Heart left ventricle (tissue), 16 donors: ENCODE data around the gene SCAMP5. TPM values are rescaled to one million over a fixed set of nuclear protein-coding genes. Genes with fewer than 3 reads are reported as not detected.

Experiments
- ATAC-seq, 4 donors: fragments of 200-7000 bp; cut with Tn5 transposase; one replicate each; pipeline ENCODE4 v1.9.1; 2020 to 2022; ENCODE audit warnings: moderate library complexity in 4 of 4, mild to moderate bottlenecking in 3 of 4, moderate number of reproducible peaks in 1 of 4
- DNase-seq, 5 donors: peaks; one replicate each; pipeline ENCODE4 v3.0.0-alpha.2; 2020
- H3K27ac ChIP-seq, 12 donors: fragments of 200-600 bp; sonication (generic) in 4 of 12; one replicate each; pipeline versions ENCODE4 v1.5.0 to v1.8.0; 2016 to 2022; ENCODE audit warnings: mild to moderate bottlenecking in 2 of 12
- H3K27me3 ChIP-seq, 9 donors: fragments of 200-600 bp; sonication (generic) in 2 of 9; one replicate each; pipeline versions ENCODE4 v1.5.1 to v1.8.0; 2016 to 2022; ENCODE audit warnings: mild to moderate bottlenecking in 3 of 9
- H3K36me3 ChIP-seq, 9 donors: fragments of 200-600 bp; sonication (generic) in 2 of 9; one replicate each; pipeline versions ENCODE4 v1.5.0 to v1.8.0; 2018 to 2022; ENCODE audit warnings: mild to moderate bottlenecking in 2 of 9
- H3K4me1 ChIP-seq, 12 donors: fragments of 200-600 bp; sonication (generic) in 4 of 12; one replicate each; pipeline versions ENCODE4 v1.5.0 to v1.8.0; 2016 to 2022; ENCODE audit warnings: mild to moderate bottlenecking in 3 of 12
- H3K4me3 ChIP-seq, 12 donors: fragments of 200-600 bp; sonication (generic) in 4 of 12; one replicate each; pipeline versions ENCODE4 v1.5.0 to v1.8.0; 2017 to 2022; ENCODE audit warnings: mild to moderate bottlenecking in 9 of 12, moderate library complexity in 4 of 12
- H3K9me3 ChIP-seq, 12 donors: fragments of 200-600 bp; sonication (generic) in 4 of 12; one replicate each; pipeline versions ENCODE4 v1.5.0 to v1.8.0; 2016 to 2022; ENCODE audit warnings: mild to moderate bottlenecking in 1 of 12
- CTCF ChIP-seq, 12 donors: fragments of 200-600 bp; sonication (generic) in 4 of 12; IDR thresholded peaks; one replicate each; pipeline versions ENCODE4 v1.5.0 to v1.8.0; 2018 to 2022; ENCODE audit warnings: antibody characterized with exemption in 12 of 12, mild to moderate bottlenecking in 5 of 12
- POLR2A ChIP-seq, 2 donors: fragments of 450-650 bp; IDR thresholded peaks; one replicate each; pipeline ENCODE4 v1.6.1; 2017; ENCODE audit warnings: antibody characterized with exemption in 2 of 2, mild to moderate bottlenecking in 2 of 2, moderate library complexity in 2 of 2
- WGBS, 4 donors: extraction: QIAGEN DNeasy Blood & Tissue Kit in 2 of 4; methylation state at CpG; one replicate each; pipeline versions ENCODE4 v1.1.5 to v1.1.7; 2013 to 2018; 5-methylcytosine and 5-hydroxymethylcytosine counted together
- intact Hi-C, 10 donors: fragments of 100-400 bp; cut with DNase I; formaldehyde crosslinking; loops; one replicate each; pipeline versions ENCODE4 v1.11.1 to v1.14.2; 2022
- polyA plus RNA-seq, 2 donors: library from polyadenylated mRNA; stranded (reverse); fragments of 200-250 nt; gene quantifications; one replicate each; pipeline ENCODE4 v1.2.3, GENCODE V29; 2013
- total RNA-seq, 9 donors: library from RNA; depleted of rRNA in 2 of 9; stranded (reverse); fragments of >200 nt in 2 of 9; fragmentation: NEBNext Ultra II Directional in 3 of 9; extraction: Animal tissue kit (Norgen Biotek cat#: 25700) in 3 of 9; gene quantifications; one replicate each; pipeline versions ENCODE4 v1.1.0 to v1.2.4, GENCODE V29; 2016 to 2023
- donor health status: ischemic (EF 13 %, LVEDD 7.1; RV severe dilation, severe dysfunction).
- donor health status: healthy with polysubstance abuse.
- donor health status: DM: no; HTN: yes; CAD: no.
- donor health status: DM: no; HTN: no; CAD: no.
- donor health status: ischemic (EF 25% LVEDD 6.9; RV normal size, moderate dysfunction).
- donor health status: ischemic (EF 25% LVEDD 5.7; RV mildly dilated, moderate dysfunction).
- donor health status: healthy.
- donor health status: DM: yes; HTN: yes; CAD: no.
- donor health status: ischemic (EF 35%, LVEDD 5.7; RV mildly dilated, moderate dysfunction).
- donor health status: nonischemic (EF 11% LVEDD 7.7; RV severe dilation, severe dysfunction).
- donor health status: DM: yes; HTN: yes; CAD: no.
- donor health status: PGD.
- donor health status: ischemic (EF 29% LVEDD 5.4; RV normal size, mild dysfunction).
- donor health status: nonischemic (EF 23%, LVEDD 6.1; RV moderate dilation, normal function).

SCAMP5 gene
- total and polyA plus RNA-seq, 11 donors: 0.91 to 7.4 (median 4.2) TPM

GRCh38 chr15:75016431-75016830 is 21.1 kb downstream of the SCAMP5 start:
- H3K4me1 ChIP-seq: no peaks in the 10 kb centered on the region
- DNase-seq (no peak), ATAC-seq (no peak)
- H3K4me3 ChIP-seq: no peak overlapping the region
- H3K27ac ChIP-seq: no peak overlapping the region
- TF ChIP-seq CTCF (IDR thresholded peaks at IDR 0.05) (no peak), POLR2A (IDR thresholded peaks at IDR 0.05) (no peak)
- no peaks in the 10 kb centered on the region for H3K9me3 ChIP-seq
- no peaks in the 10 kb centered on the region for H3K27me3 ChIP-seq
- intact Hi-C loops: loop anchor here in 1 of 10 donors (10.0 kb wide), 1 partner anchor 298 kb away; no protein-coding TSS in a partner anchor
- 93 to 98% (median 94%) methylated on average over 12 to 15 of the region's 15 CpGs for WGBS, 4 donors
- no peaks in the 10 kb centered on the region for H3K36me3 ChIP-seq

GRCh38 chr15:75019916-75020315 is 24.6 kb downstream of the SCAMP5 start:
- no peaks in the 10 kb centered on the region for H3K27me3 ChIP-seq
- DNase-seq (no peak), ATAC-seq (no peak)
- no peak overlapping the region for H3K4me3 ChIP-seq
- no peak for TF ChIP-seq POLR2A (IDR thresholded peaks at IDR 0.05)
- TF ChIP-seq CTCF (IDR thresholded peaks at IDR 0.05): no peak
- no peaks in the 10 kb centered on the region for H3K36me3 ChIP-seq
- WGBS, 4 donors: 77 to 94% (median 84%) methylated on average over 3 of the region's 3 CpGs
- peaks cover 0 to 16% (median 9%) of the 10 kb centered on the region in 12 donors for H3K4me1 ChIP-seq
- H3K9me3 ChIP-seq: no peaks in the 10 kb centered on the region
- H3K27ac ChIP-seq: no peak overlapping the region
- intact Hi-C loops: loop anchor here in 6 of 10 donors (10.0 kb wide), 3 partner anchors 255 to 295 kb away; no protein-coding TSS in a partner anchor

- ATAC-seq (no peak), DNase-seq (no peak)
- TF ChIP-seq POLR2A (IDR thresholded peaks at IDR 0.05) (no peak), CTCF (IDR thresholded peaks at IDR 0.05) (no peak)
- H3K36me3 ChIP-seq: peaks cover 0 to 4% (median 0%) of the 10 kb centered on the region in 9 donors
- H3K4me3 ChIP-seq: no peak overlapping the region
- no peaks in the 10 kb centered on the region for H3K27me3 ChIP-seq
- WGBS, 4 donors: 86 to 97% (median 90%) methylated on average over 8 of the region's 8 CpGs
- peaks cover 0 to 27% (median 10%) of the 10 kb centered on the region in 12 donors for H3K4me1 ChIP-seq
- no peaks in the 10 kb centered on the region for H3K9me3 ChIP-seq
- intact Hi-C loops: loop anchor here in 5 of 10 donors (10.0 kb wide), 2 partner anchors 253 to 283 kb away; no protein-coding TSS in a partner anchor
- no peak overlapping the region for H3K27ac ChIP-seq
Observed at GRCh38 chr15:75021341-75021740, 26.0 kb downstream of the SCAMP5 start.

GRCh38 chr15:75022783-75023180 is 27.4 kb downstream of the SCAMP5 start:
- peak overlapping the region in 3 of 12 donors; percentile 92 to 96 (median 92) for H3K27ac ChIP-seq
- H3K9me3 ChIP-seq: no peaks in the 10 kb centered on the region
- no peak for DNase-seq
- ATAC-seq: no peak
- no peaks in the 10 kb centered on the region for H3K27me3 ChIP-seq
- peaks cover 0 to 27% (median 10%) of the 10 kb centered on the region in 12 donors for H3K4me1 ChIP-seq
- peaks cover 0 to 7% (median 0%) of the 10 kb centered on the region in 9 donors for H3K36me3 ChIP-seq
- H3K4me3 ChIP-seq: no peak overlapping the region
- WGBS, 4 donors: 92 to 95% (median 94%) methylated on average over 2 of the region's 2 CpGs
- TF ChIP-seq CTCF (IDR thresholded peaks at IDR 0.05) (no peak), POLR2A (IDR thresholded peaks at IDR 0.05) (no peak)
- intact Hi-C loops: loop anchor here in 5 of 10 donors (10.0 kb wide), 2 partner anchors 252 to 282 kb away; no protein-coding TSS in a partner anchor
